GM19193 (cell line): Measurements from ENCODE around the gene STK39.

Experiments used
- POLR2A ChIP-seq: IDR thresholded peaks from 4 replicates; pipeline ENCODE4 v1.6.1; 2011; ENCODE audit not compliant: insufficient read depth, insufficient read length; ENCODE audit errors: extremely low read depth

STK39 gene

GRCh38 chr2:168246483-168247340 is 683 bp downstream of the STK39 start:
- TF ChIP-seq POLR2A: no peak

- no peak for TF ChIP-seq POLR2A
Observed at GRCh38 chr2:168246072-168246482, 1.3 kb downstream of the STK39 start.

GRCh38 chr2:168245074-168245825 is 2.1 kb downstream of the STK39 start:
- TF ChIP-seq POLR2A: no peak

GRCh38 chr2:168244318-168244717 is 3.1 kb downstream of the STK39 start:
- TF ChIP-seq POLR2A: no peak

- TF ChIP-seq POLR2A: no peak
Observed at GRCh38 chr2:168243061-168243460, 4.3 kb downstream of the STK39 start.

DNA sequence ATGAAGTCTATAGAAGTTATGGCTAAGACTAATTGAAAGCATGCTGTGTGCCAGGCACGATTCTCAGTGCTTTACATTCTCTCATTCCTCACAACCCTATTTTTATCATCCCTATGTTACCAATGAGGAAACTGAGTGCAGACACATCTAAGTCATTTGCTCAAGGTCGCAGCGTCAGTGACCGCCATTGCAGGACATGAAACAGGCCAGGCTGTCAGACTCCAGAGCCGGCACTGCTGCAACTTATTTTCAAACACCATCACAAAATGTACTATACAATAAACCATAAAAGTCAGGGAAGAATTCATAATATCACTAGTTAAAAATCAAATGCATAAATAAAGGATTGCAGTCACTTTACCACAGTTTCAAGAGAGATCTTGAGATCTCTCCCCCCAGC is 5.6 kb downstream of the STK39 start:
- TF ChIP-seq POLR2A: no peak

DNA sequence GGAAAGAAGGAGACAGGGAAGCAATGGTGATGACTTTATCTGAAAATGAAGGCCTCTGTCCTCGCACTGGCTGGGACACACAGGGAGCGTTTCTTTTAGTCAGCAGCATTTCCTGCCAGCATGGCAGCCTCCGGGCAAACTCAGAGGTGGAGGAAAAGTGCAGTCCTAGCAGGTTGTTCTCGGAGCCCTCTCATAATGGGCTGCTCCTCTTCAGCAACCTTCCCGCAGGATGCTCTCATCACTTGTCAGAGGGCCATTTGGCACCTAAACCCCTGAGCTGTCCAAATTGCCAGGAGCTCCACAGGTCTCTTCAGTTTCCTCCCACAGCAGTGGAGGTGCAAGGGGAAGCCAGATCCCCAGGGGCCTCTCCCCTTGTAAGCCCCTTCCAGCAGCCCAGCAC is 6.2 kb downstream of the STK39 start:
- TF ChIP-seq POLR2A: no peak

GRCh38 chr2:168239281-168239680 is 8.1 kb downstream of the STK39 start:
- no peak for TF ChIP-seq POLR2A

DNA sequence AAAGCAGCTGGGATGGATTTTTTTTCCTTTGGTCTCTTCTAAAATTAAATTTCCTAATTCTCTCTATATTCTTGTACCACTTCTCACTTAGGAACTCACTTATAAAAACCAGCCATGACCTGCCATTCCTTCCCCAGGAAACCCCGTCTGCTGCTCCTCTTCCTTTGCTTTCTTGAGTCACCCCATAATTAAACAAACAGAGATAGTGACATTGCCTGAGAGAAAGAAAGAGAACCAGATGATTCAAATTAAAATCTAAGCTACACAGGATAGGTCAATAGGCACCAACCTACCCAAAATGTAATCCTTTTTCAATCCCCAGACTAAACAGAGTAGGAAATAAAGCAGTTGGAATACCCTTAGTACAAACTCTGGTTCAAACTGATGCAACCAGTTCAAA is 9.7 kb downstream of the STK39 start:
- TF ChIP-seq POLR2A: no peak

DNA sequence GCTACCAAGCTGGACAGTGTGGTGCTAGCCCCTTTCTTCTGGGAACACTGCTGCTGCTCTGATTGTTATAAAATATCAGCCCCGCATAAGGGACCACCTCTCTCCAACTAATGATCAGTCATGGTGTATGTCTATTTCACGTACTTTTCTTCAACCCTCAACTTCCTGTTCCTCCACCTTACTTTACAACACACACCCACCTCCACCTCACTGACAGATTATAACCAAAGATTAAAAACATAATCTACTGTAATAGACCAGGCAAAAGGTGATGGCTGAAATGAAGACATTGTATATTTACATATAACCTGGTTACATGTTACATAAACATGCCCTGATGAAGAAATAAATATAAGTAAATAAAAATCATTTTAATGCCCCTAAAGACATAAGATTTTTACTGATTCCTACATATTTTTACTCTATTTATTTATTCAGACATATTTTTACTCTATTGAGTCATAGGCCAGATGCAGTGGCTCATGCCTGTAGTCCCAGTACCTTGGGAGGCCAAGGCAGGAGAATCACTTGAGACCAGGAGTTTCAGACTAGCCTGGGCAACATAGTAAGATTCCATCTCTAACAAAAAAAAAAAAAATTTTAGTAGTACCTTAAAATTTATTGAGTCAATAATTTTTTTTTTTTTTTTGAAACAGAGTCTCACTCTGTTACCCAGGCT is 12.8 kb downstream of the STK39 start:
- no peak for TF ChIP-seq POLR2A

GRCh38 chr2:168233726-168234406 is 13.5 kb downstream of the STK39 start:
- TF ChIP-seq POLR2A: no peak

- no peak for TF ChIP-seq POLR2A
Observed at GRCh38 chr2:168233166-168233565, 14.2 kb downstream of the STK39 start.

DNA sequence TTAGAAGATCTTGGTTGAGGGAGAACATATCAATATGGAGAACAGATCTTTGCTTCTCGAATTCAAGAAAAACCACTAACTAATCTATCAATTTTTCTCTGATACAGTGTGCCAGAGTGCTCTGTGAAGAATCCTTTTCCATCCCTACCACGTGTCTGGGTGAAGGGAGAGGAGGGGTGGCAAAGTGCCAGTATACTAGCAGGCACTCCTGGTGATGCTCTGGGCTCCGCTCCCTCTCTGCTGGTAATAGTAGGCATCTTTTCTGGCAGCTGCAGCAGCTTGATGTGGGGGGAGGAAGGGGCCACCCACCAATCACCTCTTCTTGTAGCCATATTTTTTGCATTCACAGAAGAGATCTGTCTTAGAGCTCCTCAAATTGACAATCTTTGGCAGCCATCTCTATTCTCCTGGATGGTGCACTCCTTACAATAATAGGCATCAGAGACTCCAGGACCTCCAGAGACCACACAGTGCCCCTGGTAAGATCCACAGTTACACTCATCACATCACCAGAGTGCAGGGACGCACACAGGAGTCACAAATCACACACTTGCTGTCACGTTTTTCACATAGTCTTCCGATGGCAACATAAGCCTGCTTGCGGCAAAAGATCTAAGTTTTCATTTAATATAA is 15.7 kb downstream of the STK39 start:
- no peak for TF ChIP-seq POLR2A

DNA sequence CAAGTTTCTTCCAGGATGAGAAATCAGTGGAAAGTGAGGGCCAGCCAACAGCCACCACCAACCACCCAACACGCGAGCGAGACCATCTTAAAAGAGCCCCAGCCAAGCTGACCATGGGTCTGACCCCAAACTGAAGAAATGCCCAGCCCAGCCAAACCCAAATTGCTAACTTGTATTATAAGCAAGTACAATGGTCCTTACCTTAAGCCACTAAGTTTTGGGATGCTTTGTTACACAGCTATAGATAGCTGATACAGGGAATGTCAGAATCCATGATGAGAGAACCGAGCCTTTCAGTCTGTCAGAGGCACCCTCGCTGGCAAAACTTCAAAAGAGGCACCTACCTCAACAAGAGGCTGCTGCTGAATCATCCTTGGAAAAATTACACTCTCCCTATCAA is 17.0 kb downstream of the STK39 start:
- no peak for TF ChIP-seq POLR2A
